ENCODE results near the gene PRELID2.

The PRELID2 gene

GRCh38 chr5:145712245-145712644, 122.9 kb downstream of the PRELID2 start:
- no peak for ATAC-seq
- TF ChIP-seq TOX (CRISPR knock-in tag; IDR thresholded peaks at IDR 0.05; ENCODE audit: borderline replicate concordance): no peak
- no peak for TF ChIP-seq CSRNP3 (CRISPR knock-in tag; IDR thresholded peaks at IDR 0.05)
- no peak for TF ChIP-seq ARNTL (CRISPR knock-in tag; IDR thresholded peaks at IDR 0.05; ENCODE audit: borderline replicate concordance, low read depth)
- TF ChIP-seq GLIS3 (CRISPR knock-in tag; IDR thresholded peaks at IDR 0.05): no peak
- TF ChIP-seq PPARA (CRISPR knock-in tag; IDR thresholded peaks at IDR 0.05; ENCODE audit: borderline replicate concordance): no peak
- TF ChIP-seq ZFP30 (CRISPR knock-in tag; IDR thresholded peaks at IDR 0.05): no peak
- no peak for TF ChIP-seq ESRRG (CRISPR knock-in tag; IDR thresholded peaks at IDR 0.05)
- TF ChIP-seq SNAI2 (CRISPR knock-in tag; IDR thresholded peaks at IDR 0.05): no peak
- no peak for TF ChIP-seq CSDC2 (CRISPR knock-in tag; IDR thresholded peaks at IDR 0.05)
- no peak for TF ChIP-seq TSHZ2 (CRISPR knock-in tag; IDR thresholded peaks at IDR 0.05)
- no peak for TF ChIP-seq PATZ1 (CRISPR knock-in tag; IDR thresholded peaks at IDR 0.05; ENCODE audit: borderline replicate concordance)
- TF ChIP-seq OSR1 (CRISPR knock-in tag; IDR thresholded peaks at IDR 0.05): no peak
- TF ChIP-seq ISL1 (CRISPR knock-in tag; IDR thresholded peaks at IDR 0.05): no peak
- no peak for TF ChIP-seq BACH2 (CRISPR knock-in tag; IDR thresholded peaks at IDR 0.05; ENCODE audit: borderline replicate concordance)
- no peak for TF ChIP-seq CREB5 (CRISPR knock-in tag; IDR thresholded peaks at IDR 0.05; ENCODE audit: low read depth)
- no peak for TF ChIP-seq RARB (CRISPR knock-in tag; IDR thresholded peaks at IDR 0.05)

GRCh38 chr5:145711417-145711816, 123.7 kb downstream of the PRELID2 start:
- no peak for ATAC-seq
- no peak for TF ChIP-seq CREB5 (CRISPR knock-in tag; IDR thresholded peaks at IDR 0.05; ENCODE audit: low read depth)
- TF ChIP-seq ZNF70 (CRISPR knock-in tag; IDR thresholded peaks at IDR 0.05): no peak
- TF ChIP-seq ZNF565 (CRISPR knock-in tag; conservative IDR thresholded peaks at IDR 0.05; ENCODE audit: low read depth): no peak
- TF ChIP-seq RARB (CRISPR knock-in tag; IDR thresholded peaks at IDR 0.05): no peak
- TF ChIP-seq CSRNP3 (CRISPR knock-in tag; IDR thresholded peaks at IDR 0.05): no peak
- TF ChIP-seq ARNTL (CRISPR knock-in tag; IDR thresholded peaks at IDR 0.05; ENCODE audit: borderline replicate concordance, low read depth): no peak
- TF ChIP-seq PPARA (CRISPR knock-in tag; IDR thresholded peaks at IDR 0.05; ENCODE audit: borderline replicate concordance): no peak
- TF ChIP-seq POU6F1 (CRISPR knock-in tag; IDR thresholded peaks at IDR 0.05; ENCODE audit: borderline replicate concordance, low read depth): no peak
- no peak for TF ChIP-seq ISL1 (CRISPR knock-in tag; IDR thresholded peaks at IDR 0.05)
- no peak for TF ChIP-seq GLIS3 (CRISPR knock-in tag; IDR thresholded peaks at IDR 0.05)
- no peak for TF ChIP-seq TOX (CRISPR knock-in tag; IDR thresholded peaks at IDR 0.05; ENCODE audit: borderline replicate concordance)
- no peak for TF ChIP-seq CSDC2 (CRISPR knock-in tag; IDR thresholded peaks at IDR 0.05)
